Activated B cell treated with CpG ODN at 0.5 μM for 24 hours (primary cell): Measurements from ENCODE around the gene SGK2. TPM values are rescaled to one million over a fixed set of nuclear protein-coding genes. Genes with fewer than 3 reads are reported as not detected.

ENCODE experiments used
- ATAC-seq: fragments of 200-7000 bp; cut with Tn5 transposase; one replicate; pipeline ENCODE4 v1.10.0; 2021; ENCODE audit warnings: low read depth, mild to moderate bottlenecking, moderate library complexity
- CTCF ChIA-PET: fragments of 350-600 bp; sonication (Branson Sonifier 250); formaldehyde crosslinking; loops from one replicate; lab custom pipeline; 2021; ENCODE audit warnings: antibody characterized with exemption; lab: Charles Lee
- POLR2A ChIA-PET: fragments of 350-600 bp; sonication (Branson Sonifier 250); formaldehyde crosslinking; loops from one replicate; lab custom pipeline; 2021; ENCODE audit warnings: antibody characterized with exemption; lab: Charles Lee
- DNase-seq: peaks from one replicate; pipeline ENCODE4 v3.0.0; 2022
- H3K27ac Mint-ChIP-seq: one replicate; pipeline ENCODE4 v1.8.0; 2020; ENCODE audit warnings: mixed read lengths
- H3K27me3 Mint-ChIP-seq: one replicate; pipeline ENCODE4 v1.8.0; 2021; ENCODE audit warnings: mixed read lengths
- H3K36me3 Mint-ChIP-seq: one replicate; pipeline ENCODE4 v1.8.0; 2021; ENCODE audit warnings: low read depth, mixed read lengths
- H3K4me1 Mint-ChIP-seq: one replicate; pipeline ENCODE4 v1.8.0; 2021; ENCODE audit warnings: mixed read lengths
- H3K4me3 Mint-ChIP-seq: one replicate; pipeline ENCODE4 v1.8.0; 2020; ENCODE audit warnings: mild to moderate bottlenecking, mixed read lengths
- H3K9me3 Mint-ChIP-seq: one replicate; pipeline ENCODE4 v1.8.0; 2020; ENCODE audit warnings: mixed read lengths
- intact Hi-C: fragments of 100-400 bp; cut with micrococcal nuclease; formaldehyde crosslinking; loops from one replicate; pipeline ENCODE4 v1.15.1; 2024
- total RNA-seq: library from RNA; stranded (reverse); gene quantifications from 2 replicates; pipeline ENCODE4 v1.2.3, GENCODE V29; 2022
- TF ChIP-seq, protein P1 (sequence below): fragments of 200-600 bp; IDR thresholded peaks from one replicate; pipeline ENCODE4 v1.8.0; 2022; ENCODE audit warnings: antibody characterized with exemption, mild to moderate bottlenecking

Gene SGK2
- total RNA-seq, 1 donor from 2014 or later, result 1.1 TPM

DNA sequence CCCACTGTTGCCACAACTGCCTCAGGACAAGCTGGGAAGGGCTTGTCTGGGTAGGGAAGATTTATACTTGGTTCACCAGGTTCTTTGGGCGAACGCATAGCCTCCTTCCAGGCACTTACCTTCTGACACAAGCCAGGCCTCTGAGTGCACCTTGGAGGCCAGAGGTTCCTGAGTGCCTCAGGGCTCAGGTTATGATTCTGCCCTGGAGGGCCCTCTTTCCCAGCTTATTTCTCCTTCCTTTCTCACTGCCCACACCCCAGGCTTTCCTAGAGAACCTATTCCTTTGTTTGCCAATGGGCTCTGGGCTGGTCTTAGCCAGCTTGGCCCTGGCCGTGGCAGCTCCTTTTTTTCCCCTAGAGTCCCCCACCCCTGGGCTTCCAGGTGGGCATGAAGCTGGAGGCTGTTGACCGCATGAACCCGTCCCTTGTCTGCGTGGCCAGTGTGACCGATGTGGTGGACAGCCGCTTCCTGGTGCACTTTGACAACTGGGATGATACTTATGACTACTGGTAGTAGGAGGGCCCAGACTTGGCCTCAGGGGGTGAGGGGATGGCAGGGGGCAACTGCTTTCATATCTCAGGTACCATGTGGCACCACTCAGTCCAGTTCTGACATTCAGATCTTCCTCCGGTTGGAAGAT, 26.3 kb upstream of the SGK2 start:
- Mint-ChIP-seq H3K27me3 (no peaks in the 10 kb centered on the region), H3K36me3 (peaks cover 18% of the 10 kb centered on the region), H3K27ac (no peak overlapping the region), H3K4me1 (no peaks in the 10 kb centered on the region), H3K4me3 (no peak overlapping the region), H3K9me3 (no peaks in the 10 kb centered on the region)
- TF ChIP-seq, protein P1, sequence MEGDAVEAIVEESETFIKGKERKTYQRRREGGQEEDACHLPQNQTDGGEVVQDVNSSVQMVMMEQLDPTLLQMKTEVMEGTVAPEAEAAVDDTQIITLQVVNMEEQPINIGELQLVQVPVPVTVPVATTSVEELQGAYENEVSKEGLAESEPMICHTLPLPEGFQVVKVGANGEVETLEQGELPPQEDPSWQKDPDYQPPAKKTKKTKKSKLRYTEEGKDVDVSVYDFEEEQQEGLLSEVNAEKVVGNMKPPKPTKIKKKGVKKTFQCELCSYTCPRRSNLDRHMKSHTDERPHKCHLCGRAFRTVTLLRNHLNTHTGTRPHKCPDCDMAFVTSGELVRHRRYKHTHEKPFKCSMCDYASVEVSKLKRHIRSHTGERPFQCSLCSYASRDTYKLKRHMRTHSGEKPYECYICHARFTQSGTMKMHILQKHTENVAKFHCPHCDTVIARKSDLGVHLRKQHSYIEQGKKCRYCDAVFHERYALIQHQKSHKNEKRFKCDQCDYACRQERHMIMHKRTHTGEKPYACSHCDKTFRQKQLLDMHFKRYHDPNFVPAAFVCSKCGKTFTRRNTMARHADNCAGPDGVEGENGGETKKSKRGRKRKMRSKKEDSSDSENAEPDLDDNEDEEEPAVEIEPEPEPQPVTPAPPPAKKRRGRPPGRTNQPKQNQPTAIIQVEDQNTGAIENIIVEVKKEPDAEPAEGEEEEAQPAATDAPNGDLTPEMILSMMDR, result no peak
- ATAC-seq (no peak), DNase-seq (no peak)
- CTCF ChIA-PET, result no interaction called here
- intact Hi-C loops, result no loop called here
- POLR2A ChIA-PET, result no interaction called here

GRCh38 chr20:43533060-43533459, 25.8 kb upstream of the SGK2 start:
- H3K27me3 Mint-ChIP-seq, result no peaks in the 10 kb centered on the region
- ChIA-PET CTCF (no interaction called here), POLR2A (no interaction called here)
- H3K9me3 Mint-ChIP-seq, result no peaks in the 10 kb centered on the region
- intact Hi-C loops, result no loop called here
- ATAC-seq (no peak), DNase-seq (no peak)
- H3K4me3 Mint-ChIP-seq, result no peak overlapping the region
- TF ChIP-seq, protein P1, result no peak
- H3K27ac Mint-ChIP-seq, result no peak overlapping the region
- H3K4me1 Mint-ChIP-seq, result no peaks in the 10 kb centered on the region
- H3K36me3 Mint-ChIP-seq, result peaks cover 18% of the 10 kb centered on the region

DNA sequence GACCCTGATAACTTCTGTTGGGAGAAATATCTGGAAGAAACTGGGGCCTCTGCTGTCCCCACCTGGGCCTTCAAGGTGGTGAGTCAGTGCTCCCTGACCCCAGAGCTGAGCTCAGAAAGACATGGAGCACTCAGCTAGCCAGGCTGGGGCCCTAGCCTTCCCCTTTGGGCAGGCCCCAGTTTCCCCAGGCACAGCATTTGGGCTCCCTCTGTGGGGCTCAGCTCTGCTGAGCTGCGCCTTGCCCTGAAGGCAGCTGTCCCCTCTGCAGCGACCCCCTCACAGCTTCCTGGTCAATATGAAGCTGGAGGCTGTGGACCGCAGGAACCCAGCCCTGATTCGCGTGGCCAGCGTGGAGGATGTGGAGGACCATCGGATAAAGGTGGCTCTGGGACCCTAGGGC, 24.8 kb upstream of the SGK2 start:
- Mint-ChIP-seq H3K36me3 (peaks cover 21% of the 10 kb centered on the region), H3K9me3 (no peaks in the 10 kb centered on the region), H3K4me1 (no peaks in the 10 kb centered on the region), H3K27ac (no peak overlapping the region), H3K4me3 (no peak overlapping the region), H3K27me3 (no peaks in the 10 kb centered on the region)
- ATAC-seq (no peak), DNase-seq (no peak)
- intact Hi-C loops, result no loop called here
- CTCF ChIA-PET, result no interaction called here
- POLR2A ChIA-PET, result no interaction called here
- TF ChIP-seq, protein P1, result no peak

DNA sequence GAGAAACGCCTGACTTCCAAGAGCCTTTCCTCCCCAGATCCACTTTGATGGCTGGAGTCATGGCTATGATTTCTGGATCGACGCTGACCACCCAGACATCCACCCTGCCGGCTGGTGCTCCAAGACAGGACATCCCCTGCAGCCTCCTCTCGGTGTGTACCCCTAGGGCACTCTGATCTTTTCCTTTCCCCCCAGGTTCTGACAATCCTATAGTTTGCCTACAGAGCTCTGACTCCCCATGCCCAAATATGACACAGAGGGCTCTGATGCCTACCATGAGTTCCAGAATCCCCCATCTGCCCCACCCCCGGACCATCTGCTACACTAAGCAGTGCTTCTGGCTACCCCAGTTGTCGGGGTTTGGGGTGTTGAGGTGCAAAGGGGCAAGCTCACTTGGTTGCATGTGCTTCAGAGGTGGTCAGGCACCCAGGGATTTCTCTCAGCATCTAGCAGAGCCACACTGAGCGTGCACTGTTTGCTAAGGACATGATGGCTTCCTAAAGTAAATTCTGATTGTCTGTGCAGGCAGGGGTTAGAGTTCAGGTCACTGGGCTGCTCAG, 24.0 kb upstream of the SGK2 start:
- ChIA-PET POLR2A (no interaction called here), CTCF (interaction anchor here (2.7 kb wide), 1 partner anchor 158 kb away, joined by 21 read pairs; no protein-coding TSS in a partner anchor)
- Mint-ChIP-seq H3K4me3 (no peak overlapping the region), H3K9me3 (no peaks in the 10 kb centered on the region), H3K27me3 (no peaks in the 10 kb centered on the region), H3K4me1 (no peaks in the 10 kb centered on the region), H3K27ac (no peak overlapping the region), H3K36me3 (peaks cover 17% of the 10 kb centered on the region)
- intact Hi-C loops, result no loop called here
- ATAC-seq (no peak), DNase-seq (no peak)
- TF ChIP-seq, protein P1, result no peak

- POLR2A ChIA-PET, result no interaction called here
- intact Hi-C loops, result no loop called here
- no peak for ATAC-seq
- no peak overlapping the region for H3K27ac Mint-ChIP-seq
- TF ChIP-seq, protein P1, result no peak
- CTCF ChIA-PET, result interaction anchor here (2.7 kb wide), 1 partner anchor 157 kb away, joined by 21 read pairs; no protein-coding TSS in a partner anchor
- no peak for DNase-seq
- H3K4me1 Mint-ChIP-seq, result no peaks in the 10 kb centered on the region
- H3K9me3 Mint-ChIP-seq, result no peaks in the 10 kb centered on the region
- no peak overlapping the region for H3K4me3 Mint-ChIP-seq
- H3K36me3 Mint-ChIP-seq, result peaks cover 17% of the 10 kb centered on the region
- no peaks in the 10 kb centered on the region for H3K27me3 Mint-ChIP-seq
Measured at GRCh38 chr20:43535370-43536004, 23.3 kb upstream of the SGK2 start.
